D721Med (cell line): ENCODE data around the gene LAMA4.
A peak's percentile ranks its signal among the peaks of the same experiment; 100 is the strongest.

Experiments
- DNase-seq: peaks from one replicate; pipeline ENCODE4 v3.0.0; 2011; ENCODE audit warnings: low spot score; ENCODE audit not compliant: insufficient read length
- FAIRE-seq: peaks from 2 replicates; lab custom pipeline; 2011; peaks lifted over from hg19 to GRCh38; lab: Jason Lieb, UNC
- CTCF ChIP-seq: IDR thresholded peaks from 2 replicates; pipeline ENCODE4 v1.5.1; 2012; ENCODE audit warnings: mild to moderate bottlenecking, control low read depth; ENCODE audit not compliant: insufficient read depth; ENCODE audit errors: missing control alignments

LAMA4 gene

DNA sequence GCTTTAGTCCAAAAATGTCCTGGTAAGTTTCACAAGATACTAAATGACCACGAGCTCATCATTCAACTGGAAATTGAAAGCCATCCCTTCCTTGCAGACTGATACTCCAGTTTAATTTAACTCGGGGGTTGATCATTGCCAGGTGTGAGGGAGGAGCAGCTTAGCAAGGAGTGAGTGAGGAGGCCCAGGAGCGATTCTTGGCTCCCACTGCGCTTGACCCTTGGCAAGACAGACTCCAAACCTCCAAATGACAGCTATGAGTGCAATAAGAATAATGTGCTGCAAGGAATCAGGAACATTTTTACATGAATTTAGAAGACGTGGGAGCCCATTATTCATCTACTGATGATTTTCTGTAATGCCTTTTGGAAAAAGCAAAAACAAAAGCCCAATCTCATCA lies 64.9 kb downstream of the LAMA4 start:
- no peak for TF ChIP-seq CTCF
- FAIRE-seq (no peak), DNase-seq (no peak)

DNA sequence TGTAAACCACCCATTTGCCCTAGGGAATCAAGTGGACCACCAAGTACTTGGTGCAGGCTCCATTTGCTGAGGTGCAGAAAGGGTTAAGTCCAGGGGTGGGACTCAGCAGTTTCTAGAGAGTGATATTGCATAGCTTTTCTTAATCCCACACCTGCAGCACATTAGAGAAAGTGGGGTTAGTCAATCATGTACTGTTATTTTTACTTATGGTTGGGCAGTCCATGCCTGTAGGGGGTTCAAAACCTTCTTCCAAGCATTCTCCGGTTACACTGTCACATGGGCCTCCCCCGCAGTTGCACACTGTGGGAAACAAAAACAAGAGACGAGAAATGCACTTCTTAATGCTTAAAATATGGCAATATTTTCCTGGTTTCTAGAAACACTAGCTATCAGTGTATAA lies 65.5 kb downstream of the LAMA4 start:
- no peak for TF ChIP-seq CTCF
- DNase-seq (no peak), FAIRE-seq (no peak)

GRCh38 chr6:112187736-112188135 lies 66.6 kb downstream of the LAMA4 start:
- FAIRE-seq (no peak), DNase-seq (no peak)
- no peak for TF ChIP-seq CTCF

DNA sequence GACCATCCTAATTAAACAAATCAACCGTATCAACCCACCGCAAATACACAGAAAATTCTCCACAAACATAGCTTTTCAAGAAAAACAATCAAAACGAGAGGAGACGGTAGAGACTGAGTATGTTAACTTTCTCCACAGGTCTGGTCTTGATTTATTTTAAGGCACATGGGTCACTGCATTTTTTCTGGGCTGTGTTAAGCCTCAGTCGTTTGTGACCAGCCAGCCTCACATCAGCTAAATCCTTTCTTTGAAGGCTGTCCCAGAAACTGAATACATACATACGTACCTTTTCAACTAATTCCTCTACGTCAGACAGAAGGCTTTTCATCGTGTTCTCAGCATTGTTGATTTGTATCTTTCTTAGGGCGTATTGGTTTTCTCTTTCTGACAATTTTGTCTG lies 69.4 kb downstream of the LAMA4 start:
- DNase-seq: no peak
- FAIRE-seq: no peak
- TF ChIP-seq CTCF: no peak

- no peak for TF ChIP-seq CTCF
- DNase-seq (no peak), FAIRE-seq (no peak)
Measured at GRCh38 chr6:112183271-112183671, 71.1 kb downstream of the LAMA4 start.

DNA sequence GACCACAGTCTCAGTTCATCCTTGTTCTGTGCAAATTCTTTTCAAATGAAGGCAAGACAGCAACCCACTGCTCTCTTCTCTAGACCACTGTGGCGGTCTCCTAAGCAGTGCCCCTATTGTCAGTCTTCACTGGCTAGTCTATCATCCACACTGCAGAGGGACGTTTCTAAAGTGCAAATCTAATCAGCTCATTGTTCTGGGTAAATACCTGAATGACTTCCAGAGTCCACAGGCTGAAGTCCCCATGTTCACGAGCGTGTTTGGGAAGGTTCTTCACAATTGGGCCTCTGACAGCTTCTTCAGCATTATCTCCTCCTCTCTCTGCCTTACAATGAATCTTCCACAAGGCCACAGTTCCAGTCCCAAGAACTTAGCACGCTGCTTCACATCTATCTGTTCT lies 73.2 kb downstream of the LAMA4 start:
- DNase-seq: no peak
- FAIRE-seq: no peak
- TF ChIP-seq CTCF: no peak

DNA sequence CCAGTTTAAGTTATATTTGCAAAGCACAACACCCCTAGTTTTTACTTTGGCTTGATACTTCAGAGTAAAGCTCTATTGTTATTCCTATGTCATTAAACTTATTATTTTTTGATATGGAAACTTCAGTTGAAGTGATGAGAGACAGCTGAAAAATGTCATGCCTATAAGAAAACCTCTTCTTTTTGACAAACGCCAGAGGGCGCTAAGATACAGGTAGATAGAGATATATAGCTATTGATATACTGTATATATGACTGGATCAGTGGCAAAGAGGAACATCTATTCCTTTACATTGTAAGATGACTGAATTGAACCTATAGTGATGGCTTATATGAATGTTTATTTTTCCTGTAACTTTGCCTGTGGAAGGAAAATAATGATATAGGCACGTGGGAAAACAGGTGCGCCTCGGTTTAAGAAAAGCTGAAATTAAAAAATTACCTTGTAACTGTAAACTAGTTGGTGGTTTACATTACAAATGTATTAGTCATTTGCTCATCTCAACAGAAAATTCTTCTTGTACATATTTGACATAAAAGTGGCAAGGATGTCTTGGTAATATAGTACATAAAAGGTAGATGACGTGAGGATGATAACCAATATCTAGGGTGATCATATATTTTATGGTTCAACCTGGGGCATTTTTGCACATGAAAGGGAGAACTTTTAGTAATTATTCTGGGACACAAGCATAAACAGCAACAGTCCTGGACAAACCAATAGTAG lies 74.1 kb downstream of the LAMA4 start:
- peak; percentile 21 for DNase-seq
- peak; percentile 83 for FAIRE-seq
- peak; percentile 77 for TF ChIP-seq CTCF
